Measurements from ENCODE around the gene STAT5A. TPM values are rescaled to one million over a fixed set of nuclear protein-coding genes. Genes with fewer than 3 reads are reported as not detected.
"Not testable (repeated sequence)": the region's sequence is repeated elsewhere in the genome, so short reads cannot be mapped to it uniquely, and the experiment has no call there.

The STAT5A gene
- total RNA-seq, 1 donor from 2014 or later: 288 TPM

GRCh38 chr17:42294469-42295398 is 6.4 kb downstream of the STAT5A start:
- peaks cover 82% of the 10 kb centered on the region for H3K36me3 Mint-ChIP-seq (ENCODE audit: low read depth)
- H3K27me3 Mint-ChIP-seq (ENCODE audit: low read depth): no peaks in the 10 kb centered on the region
- no peak for DNase-seq (ENCODE audit: low spot score)
- H3K4me3 Mint-ChIP-seq (ENCODE audit: low read depth): no peak overlapping the region
- intact Hi-C loops (cut with micrococcal nuclease): no loop called here
- H3K4me1 Mint-ChIP-seq (ENCODE audit: low read depth): peaks cover 35% of the 10 kb centered on the region
- H3K27ac Mint-ChIP-seq: peak overlapping the region; percentile 60
- H3K9me3 Mint-ChIP-seq: no peaks in the 10 kb centered on the region

- H3K4me3 Mint-ChIP-seq (ENCODE audit: low read depth): no peak overlapping the region
- H3K27me3 Mint-ChIP-seq (ENCODE audit: low read depth): no peaks in the 10 kb centered on the region
- H3K4me1 Mint-ChIP-seq (ENCODE audit: low read depth): peaks cover 24% of the 10 kb centered on the region
- H3K9me3 Mint-ChIP-seq: no peaks in the 10 kb centered on the region
- H3K27ac Mint-ChIP-seq: no peak overlapping the region
- intact Hi-C loops (cut with micrococcal nuclease): no loop called here
- DNase-seq (ENCODE audit: low spot score): no peak
- peaks cover 73% of the 10 kb centered on the region for H3K36me3 Mint-ChIP-seq (ENCODE audit: low read depth)
Measured at GRCh38 chr17:42296012-42296411, 7.7 kb downstream of the STAT5A start.

GRCh38 chr17:42297775-42298174 is 9.5 kb downstream of the STAT5A start:
- H3K27ac Mint-ChIP-seq; H3K4me3 Mint-ChIP-seq (ENCODE audit: low read depth); H3K27me3 Mint-ChIP-seq (ENCODE audit: low read depth); DNase-seq (ENCODE audit: low spot score); intact Hi-C loops (cut with micrococcal nuclease); H3K9me3 Mint-ChIP-seq: not testable (repeated sequence)
- H3K4me1 Mint-ChIP-seq (ENCODE audit: low read depth): peaks cover 19% of the 10 kb centered on the region
- peaks cover 70% of the 10 kb centered on the region for H3K36me3 Mint-ChIP-seq (ENCODE audit: low read depth)

GRCh38 chr17:42299361-42299760 is 11.1 kb downstream of the STAT5A start:
- intact Hi-C loops (cut with micrococcal nuclease); H3K4me3 Mint-ChIP-seq (ENCODE audit: low read depth); H3K27ac Mint-ChIP-seq; H3K27me3 Mint-ChIP-seq (ENCODE audit: low read depth); H3K9me3 Mint-ChIP-seq; DNase-seq (ENCODE audit: low spot score): not testable (repeated sequence)
- peaks cover 74% of the 10 kb centered on the region for H3K36me3 Mint-ChIP-seq (ENCODE audit: low read depth)
- H3K4me1 Mint-ChIP-seq (ENCODE audit: low read depth): peaks cover 17% of the 10 kb centered on the region

GRCh38 chr17:42299913-42300312 is 11.6 kb downstream of the STAT5A start:
- H3K27ac Mint-ChIP-seq; H3K27me3 Mint-ChIP-seq (ENCODE audit: low read depth); H3K9me3 Mint-ChIP-seq; H3K4me3 Mint-ChIP-seq (ENCODE audit: low read depth); intact Hi-C loops (cut with micrococcal nuclease); DNase-seq (ENCODE audit: low spot score): not testable (repeated sequence)
- Mint-ChIP-seq H3K4me1 (ENCODE audit: low read depth) (peaks cover 20% of the 10 kb centered on the region), H3K36me3 (ENCODE audit: low read depth) (peaks cover 74% of the 10 kb centered on the region)

- no peak for DNase-seq (ENCODE audit: low spot score)
- no peaks in the 10 kb centered on the region for H3K27me3 Mint-ChIP-seq (ENCODE audit: low read depth)
- peaks cover 68% of the 10 kb centered on the region for H3K36me3 Mint-ChIP-seq (ENCODE audit: low read depth)
- H3K9me3 Mint-ChIP-seq: no peaks in the 10 kb centered on the region
- peak overlapping the region; percentile 22 for H3K27ac Mint-ChIP-seq
- intact Hi-C loops (cut with micrococcal nuclease): no loop called here
- H3K4me3 Mint-ChIP-seq (ENCODE audit: low read depth): no peak overlapping the region
- peaks cover 15% of the 10 kb centered on the region for H3K4me1 Mint-ChIP-seq (ENCODE audit: low read depth)
Measured at GRCh38 chr17:42301022-42301421, 12.7 kb downstream of the STAT5A start.

GRCh38 chr17:42303694-42304093 is 15.4 kb downstream of the STAT5A start:
- no peak overlapping the region for H3K27ac Mint-ChIP-seq
- H3K9me3 Mint-ChIP-seq: no peaks in the 10 kb centered on the region
- intact Hi-C loops (cut with micrococcal nuclease): no loop called here
- H3K27me3 Mint-ChIP-seq (ENCODE audit: low read depth): no peaks in the 10 kb centered on the region
- peaks cover 22% of the 10 kb centered on the region for H3K4me1 Mint-ChIP-seq (ENCODE audit: low read depth)
- peaks cover 76% of the 10 kb centered on the region for H3K36me3 Mint-ChIP-seq (ENCODE audit: low read depth)
- H3K4me3 Mint-ChIP-seq (ENCODE audit: low read depth): no peak overlapping the region
- no peak for DNase-seq (ENCODE audit: low spot score)

- intact Hi-C loops (cut with micrococcal nuclease): no loop called here
- Mint-ChIP-seq H3K36me3 (ENCODE audit: low read depth) (peaks cover 78% of the 10 kb centered on the region), H3K9me3 (no peaks in the 10 kb centered on the region), H3K4me1 (ENCODE audit: low read depth) (peaks cover 25% of the 10 kb centered on the region), H3K27me3 (ENCODE audit: low read depth) (no peaks in the 10 kb centered on the region), H3K27ac (no peak overlapping the region), H3K4me3 (ENCODE audit: low read depth) (no peak overlapping the region)
- DNase-seq (ENCODE audit: low spot score): no peak
Measured at GRCh38 chr17:42304187-42305030, 16.1 kb downstream of the STAT5A start.

GRCh38 chr17:42305031-42305330 is 16.7 kb downstream of the STAT5A start:
- H3K4me3 Mint-ChIP-seq (ENCODE audit: low read depth); H3K27ac Mint-ChIP-seq; intact Hi-C loops (cut with micrococcal nuclease); H3K9me3 Mint-ChIP-seq; DNase-seq (ENCODE audit: low spot score); H3K27me3 Mint-ChIP-seq (ENCODE audit: low read depth): not testable (repeated sequence)
- Mint-ChIP-seq H3K36me3 (ENCODE audit: low read depth) (peaks cover 83% of the 10 kb centered on the region), H3K4me1 (ENCODE audit: low read depth) (peaks cover 29% of the 10 kb centered on the region)

GRCh38 chr17:42305543-42306384 is 17.5 kb downstream of the STAT5A start:
- DNase-seq (ENCODE audit: low spot score): no peak
- Mint-ChIP-seq H3K27me3 (ENCODE audit: low read depth) (no peaks in the 10 kb centered on the region), H3K4me3 (ENCODE audit: low read depth) (no peak overlapping the region), H3K9me3 (no peaks in the 10 kb centered on the region), H3K36me3 (ENCODE audit: low read depth) (peaks cover 90% of the 10 kb centered on the region), H3K27ac (peak overlapping the region; percentile 30), H3K4me1 (ENCODE audit: low read depth) (peaks cover 33% of the 10 kb centered on the region)
- intact Hi-C loops (cut with micrococcal nuclease): no loop called here

GRCh38 chr17:42306385-42306667 is 18.0 kb downstream of the STAT5A start:
- Mint-ChIP-seq H3K4me1 (ENCODE audit: low read depth) (peaks cover 39% of the 10 kb centered on the region), H3K36me3 (ENCODE audit: low read depth) (peaks cover 90% of the 10 kb centered on the region), H3K9me3 (no peaks in the 10 kb centered on the region), H3K27me3 (ENCODE audit: low read depth) (no peaks in the 10 kb centered on the region), H3K27ac (no peak overlapping the region), H3K4me3 (ENCODE audit: low read depth) (no peak overlapping the region)
- intact Hi-C loops (cut with micrococcal nuclease): no loop called here
- no peak for DNase-seq (ENCODE audit: low spot score)

GRCh38 chr17:42307362-42307927 is 19.1 kb downstream of the STAT5A start:
- intact Hi-C loops (cut with micrococcal nuclease): no loop called here
- Mint-ChIP-seq H3K4me1 (ENCODE audit: low read depth) (peaks cover 45% of the 10 kb centered on the region), H3K9me3 (no peaks in the 10 kb centered on the region), H3K4me3 (ENCODE audit: low read depth) (no peak overlapping the region), H3K27me3 (ENCODE audit: low read depth) (no peaks in the 10 kb centered on the region), H3K27ac (peak overlapping the region; percentile 55), H3K36me3 (ENCODE audit: low read depth) (peaks cover 88% of the 10 kb centered on the region)
- no peak for DNase-seq (ENCODE audit: low spot score)
